Lung (tissue), 12 donors: ENCODE data around the gene DOCK3. TPM values are rescaled to one million over a fixed set of nuclear protein-coding genes. Genes with fewer than 3 reads are reported as not detected.
"Not testable (repeated sequence)": the region's sequence is repeated elsewhere in the genome, so short reads cannot be mapped to it uniquely, and the experiment has no call there.

ENCODE experiments used
- ATAC-seq: fragments of 200-7000 bp; cut with Tn5 transposase; one replicate; pipeline ENCODE4 v1.9.1; 2020; ENCODE audit warnings: moderate number of reproducible peaks; ENCODE audit not compliant: insufficient read depth, low FRiP score
- DNase-seq, 3 donors: peaks; one replicate each; pipeline ENCODE4 v3.0.0-alpha.2; 2013 to 2017
- H3K27ac ChIP-seq, 2 donors: one replicate each; pipeline ENCODE4 v1.5.1; 2013; ENCODE audit warnings: mild to moderate bottlenecking in 2 of 2, moderate library complexity in 2 of 2, control low read depth in 1 of 2, inconsistent platforms in 1 of 2, low read depth in 1 of 2, low read length in 1 of 2
- H3K27me3 ChIP-seq, 3 donors: one replicate each; pipeline ENCODE4 v1.5.1; 2013; ENCODE audit warnings: low read length in 2 of 3; ENCODE audit not compliant: control insufficient read depth in 3 of 3, insufficient read depth in 3 of 3
- H3K36me3 ChIP-seq, 4 donors: one replicate each; pipeline ENCODE4 v1.5.1; 2013; ENCODE audit warnings: low read length in 4 of 4, mild to moderate bottlenecking in 1 of 4, moderate library complexity in 1 of 4; ENCODE audit not compliant: control insufficient read depth in 4 of 4, insufficient read depth in 4 of 4
- H3K4me1 ChIP-seq, 5 donors: one replicate each; pipeline ENCODE4 v1.5.1; 2013; ENCODE audit warnings: low read length in 5 of 5, mild to moderate bottlenecking in 2 of 5, moderate library complexity in 1 of 5; ENCODE audit not compliant: control insufficient read depth in 5 of 5, insufficient read depth in 5 of 5
- H3K4me3 ChIP-seq: one replicate; pipeline ENCODE4 v1.5.1; 2013; ENCODE audit warnings: mild to moderate bottlenecking, control low read depth, moderate library complexity
- H3K9ac ChIP-seq, 2 donors: one replicate each; pipeline ENCODE4 v1.5.1; 2013; ENCODE audit warnings: low read length in 2 of 2, control low read depth in 1 of 2; ENCODE audit not compliant: insufficient read depth in 1 of 2
- H3K9me3 ChIP-seq, 4 donors: one replicate each; pipeline ENCODE4 v1.5.1; 2013; ENCODE audit warnings: low read length in 3 of 4, mild to moderate bottlenecking in 1 of 4, moderate library complexity in 1 of 4; ENCODE audit not compliant: control insufficient read depth in 4 of 4, insufficient read depth in 3 of 4
- WGBS, 2 donors: extraction: QIAGEN DNeasy Blood & Tissue Kit; methylation state at CpG; one replicate each; pipeline ENCODE4 v1.1.7; 2013; 5-methylcytosine and 5-hydroxymethylcytosine counted together
- polyA plus RNA-seq, 2 donors: library from polyadenylated mRNA; stranded (reverse); fragments of 200-250 nt; gene quantifications; one replicate each; pipeline ENCODE4 v1.2.1, GENCODE V29; 2013
- total RNA-seq, 2 donors: library from RNA; depleted of rRNA in 1 of 2; stranded (reverse); fragments of >200 nt in 1 of 2; gene quantifications; one replicate each; pipeline ENCODE4 v1.2.1, GENCODE V29; 2014 to 2021
- TF ChIP-seq, protein P1 (sequence below): IDR thresholded peaks from 2 replicates; pipeline ENCODE4 v1.5.1; 2012; ENCODE audit warnings: mild to moderate bottlenecking; ENCODE audit errors: control extremely low read depth, extremely low read depth
- donor health status: control.
- donor health status: control.
- donor health status: Bipolar disorder and iron deficiency.
- donor health status: healthy.
- donor health status: DM: yes; HTN: yes; CAD: no.

Gene DOCK3
- total and polyA plus RNA-seq, 4 donors: 0.06 to 1.4 (median 0.34) TPM

- peaks cover 2 to 11% (median 9%) of the 10 kb centered on the region in 4 donors for H3K9me3 ChIP-seq
- DNase-seq (no peak), ATAC-seq (no peak)
- no peak overlapping the region for H3K4me3 ChIP-seq
- TF ChIP-seq, protein P1, sequence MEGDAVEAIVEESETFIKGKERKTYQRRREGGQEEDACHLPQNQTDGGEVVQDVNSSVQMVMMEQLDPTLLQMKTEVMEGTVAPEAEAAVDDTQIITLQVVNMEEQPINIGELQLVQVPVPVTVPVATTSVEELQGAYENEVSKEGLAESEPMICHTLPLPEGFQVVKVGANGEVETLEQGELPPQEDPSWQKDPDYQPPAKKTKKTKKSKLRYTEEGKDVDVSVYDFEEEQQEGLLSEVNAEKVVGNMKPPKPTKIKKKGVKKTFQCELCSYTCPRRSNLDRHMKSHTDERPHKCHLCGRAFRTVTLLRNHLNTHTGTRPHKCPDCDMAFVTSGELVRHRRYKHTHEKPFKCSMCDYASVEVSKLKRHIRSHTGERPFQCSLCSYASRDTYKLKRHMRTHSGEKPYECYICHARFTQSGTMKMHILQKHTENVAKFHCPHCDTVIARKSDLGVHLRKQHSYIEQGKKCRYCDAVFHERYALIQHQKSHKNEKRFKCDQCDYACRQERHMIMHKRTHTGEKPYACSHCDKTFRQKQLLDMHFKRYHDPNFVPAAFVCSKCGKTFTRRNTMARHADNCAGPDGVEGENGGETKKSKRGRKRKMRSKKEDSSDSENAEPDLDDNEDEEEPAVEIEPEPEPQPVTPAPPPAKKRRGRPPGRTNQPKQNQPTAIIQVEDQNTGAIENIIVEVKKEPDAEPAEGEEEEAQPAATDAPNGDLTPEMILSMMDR: no peak
- no peaks in the 10 kb centered on the region for H3K27me3 ChIP-seq
- no peaks in the 10 kb centered on the region for H3K4me1 ChIP-seq
- 80 to 88% methylated on average over 3 of the region's 3 CpGs for WGBS, 2 donors
- no peak overlapping the region for H3K9ac ChIP-seq
- H3K27ac ChIP-seq: no peak overlapping the region
- H3K36me3 ChIP-seq: peaks cover 0 to 5% (median 0%) of the 10 kb centered on the region in 4 donors
Measured at GRCh38 chr3:51173518-51174271, 499.0 kb downstream of the DOCK3 start.

DNA sequence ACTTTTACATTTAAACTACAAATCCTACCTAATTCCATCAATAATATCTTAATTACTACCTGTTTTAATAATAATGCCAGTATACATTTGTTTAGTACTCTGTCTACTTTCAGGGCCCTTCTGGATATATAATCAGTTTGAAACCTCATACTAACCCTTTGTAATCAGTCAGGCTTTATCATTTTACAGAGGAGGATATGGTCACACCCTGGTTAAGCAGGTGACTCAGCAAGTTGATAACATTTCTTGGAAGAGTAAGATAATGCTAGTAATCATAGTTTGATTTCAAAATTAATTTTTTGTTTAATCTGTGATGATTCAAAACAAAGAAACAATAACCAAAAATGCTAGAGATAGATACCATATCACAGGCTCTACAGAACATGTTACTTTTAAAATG is 502.2 kb downstream of the DOCK3 start:
- Histone ChIP-seq H3K36me3 (peaks cover 0 to 5% (median 0%) of the 10 kb centered on the region in 4 donors), H3K4me1 (no peaks in the 10 kb centered on the region), H3K9me3 (peaks cover 2 to 11% (median 9%) of the 10 kb centered on the region in 4 donors), H3K4me3 (no peak overlapping the region), H3K9ac (no peak overlapping the region), H3K27ac (no peak overlapping the region), H3K27me3 (no peaks in the 10 kb centered on the region)
- TF ChIP-seq, protein P1: no peak
- ATAC-seq (no peak), DNase-seq (no peak)

DNA sequence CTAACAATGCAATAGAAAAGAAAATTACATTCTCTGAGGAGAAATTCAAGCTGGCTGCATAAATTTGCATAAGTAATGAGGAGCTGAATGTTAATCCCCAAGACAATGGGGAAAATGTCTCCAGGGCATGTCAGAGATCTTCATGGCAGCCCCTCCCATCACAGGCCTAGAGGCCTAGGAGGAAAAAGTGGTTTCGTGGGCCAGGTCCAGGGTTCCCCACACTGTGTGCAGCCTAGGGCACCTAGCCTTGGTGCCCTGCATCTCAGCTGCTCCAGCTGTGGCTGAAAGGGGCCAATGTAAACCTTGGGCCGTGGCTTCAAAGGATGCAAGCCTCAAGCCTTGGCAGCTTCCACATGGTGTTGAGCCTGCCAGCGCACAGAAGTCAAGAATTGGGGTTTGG is 511.7 kb downstream of the DOCK3 start:
- H3K27ac ChIP-seq, H3K4me3 ChIP-seq, H3K4me1 ChIP-seq, H3K27me3 ChIP-seq, DNase-seq, H3K36me3 ChIP-seq, H3K9ac ChIP-seq, ATAC-seq: not testable (repeated sequence)
- WGBS, 2 donors: 79 to 90% methylated on average over 3 of the region's 3 CpGs
- H3K9me3 ChIP-seq: peaks cover 0 to 10% (median 0%) of the 10 kb centered on the region in 4 donors

- peaks cover 0 to 12% (median 0%) of the 10 kb centered on the region in 4 donors for H3K9me3 ChIP-seq
- no peak overlapping the region for H3K9ac ChIP-seq
- H3K4me1 ChIP-seq: no peaks in the 10 kb centered on the region
- 88 to 91% methylated on average over 1 of the region's 1 CpG for WGBS, 2 donors
- no peak overlapping the region for H3K27ac ChIP-seq
- ATAC-seq (no peak), DNase-seq (no peak)
- TF ChIP-seq, protein P1: no peak
- no peak overlapping the region for H3K4me3 ChIP-seq
- no peaks in the 10 kb centered on the region for H3K36me3 ChIP-seq
- H3K27me3 ChIP-seq: peaks cover 0 to 2% (median 0%) of the 10 kb centered on the region in 3 donors
Measured at GRCh38 chr3:51190199-51190598, 515.5 kb downstream of the DOCK3 start.
